Endothelial cell of umbilical vein (primary cell): Measurements from ENCODE around the gene MFRP.
A peak's percentile ranks its signal among the peaks of the same experiment; 100 is the strongest.

Experiments used
- FOS ChIP-seq: IDR thresholded peaks from 2 replicates; pipeline ENCODE4 v1.6.1; 2011; ENCODE audit warnings: mild to moderate bottlenecking, low read length, moderate library complexity, borderline replicate concordance; ENCODE audit not compliant: insufficient read depth
- TF ChIP-seq, protein P1 (sequence below): IDR thresholded peaks from 2 replicates; pipeline ENCODE4 v1.6.1; 2011; ENCODE audit not compliant: insufficient read depth, insufficient read length
- TF ChIP-seq, protein P2 (sequence below), 2 donors: IDR thresholded peaks; 1 replicate in 1 of 2; 2 replicates in 1 of 2; pipeline ENCODE4 v1.5.1; 2011; ENCODE audit warnings: low read length in 2 of 2, mild to moderate bottlenecking in 2 of 2, moderate library complexity in 2 of 2, control low read depth in 1 of 2, inconsistent platforms in 1 of 2, low read depth in 1 of 2; ENCODE audit not compliant: insufficient read depth in 1 of 2; ENCODE audit errors: extremely low read depth in 1 of 2

DNA sequence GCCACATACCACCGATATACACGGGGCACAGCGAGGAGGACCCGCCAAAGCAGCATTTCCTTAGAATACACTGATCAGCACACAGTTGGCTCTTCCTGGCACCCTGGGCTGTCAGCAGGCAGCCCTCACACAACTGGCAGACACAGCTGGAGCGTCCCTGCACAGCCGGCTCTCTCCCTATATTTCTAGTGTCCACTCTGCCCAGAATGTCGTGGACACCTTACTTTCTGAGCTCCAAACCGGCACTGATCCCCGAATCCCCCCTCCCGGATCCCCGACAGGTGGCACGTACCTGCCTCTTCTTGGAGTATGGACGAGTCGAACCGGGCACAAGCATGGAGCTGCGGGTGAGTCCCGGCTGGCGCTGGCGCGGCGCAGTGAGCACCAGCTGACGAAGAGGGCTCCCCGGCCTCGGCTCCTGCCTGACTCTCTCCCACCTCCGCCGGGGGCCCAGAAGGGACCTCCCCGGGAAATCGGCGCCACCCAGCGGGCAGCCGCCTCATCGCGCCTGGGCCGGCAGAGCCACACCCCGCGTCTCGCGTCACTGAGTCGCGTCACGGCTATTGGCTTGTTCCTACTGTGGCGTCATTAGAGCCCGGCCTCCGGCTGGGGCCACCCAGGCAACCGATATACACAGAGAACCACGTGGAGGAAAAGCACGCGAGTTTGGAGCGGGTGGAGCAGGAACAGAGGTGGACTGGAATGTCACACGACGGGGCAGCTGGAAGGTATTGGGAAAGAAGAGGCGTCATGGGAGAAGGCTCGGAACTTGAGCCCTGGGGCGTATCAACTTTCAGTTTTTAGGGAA lies 34.9 kb upstream of the MFRP start, which contains the start of gene USP2:
- TF ChIP-seq, protein P1, sequence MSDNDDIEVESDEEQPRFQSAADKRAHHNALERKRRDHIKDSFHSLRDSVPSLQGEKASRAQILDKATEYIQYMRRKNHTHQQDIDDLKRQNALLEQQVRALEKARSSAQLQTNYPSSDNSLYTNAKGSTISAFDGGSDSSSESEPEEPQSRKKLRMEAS, result peak; percentile 97
- no peak for TF ChIP-seq FOS
- TF ChIP-seq, protein P2, sequence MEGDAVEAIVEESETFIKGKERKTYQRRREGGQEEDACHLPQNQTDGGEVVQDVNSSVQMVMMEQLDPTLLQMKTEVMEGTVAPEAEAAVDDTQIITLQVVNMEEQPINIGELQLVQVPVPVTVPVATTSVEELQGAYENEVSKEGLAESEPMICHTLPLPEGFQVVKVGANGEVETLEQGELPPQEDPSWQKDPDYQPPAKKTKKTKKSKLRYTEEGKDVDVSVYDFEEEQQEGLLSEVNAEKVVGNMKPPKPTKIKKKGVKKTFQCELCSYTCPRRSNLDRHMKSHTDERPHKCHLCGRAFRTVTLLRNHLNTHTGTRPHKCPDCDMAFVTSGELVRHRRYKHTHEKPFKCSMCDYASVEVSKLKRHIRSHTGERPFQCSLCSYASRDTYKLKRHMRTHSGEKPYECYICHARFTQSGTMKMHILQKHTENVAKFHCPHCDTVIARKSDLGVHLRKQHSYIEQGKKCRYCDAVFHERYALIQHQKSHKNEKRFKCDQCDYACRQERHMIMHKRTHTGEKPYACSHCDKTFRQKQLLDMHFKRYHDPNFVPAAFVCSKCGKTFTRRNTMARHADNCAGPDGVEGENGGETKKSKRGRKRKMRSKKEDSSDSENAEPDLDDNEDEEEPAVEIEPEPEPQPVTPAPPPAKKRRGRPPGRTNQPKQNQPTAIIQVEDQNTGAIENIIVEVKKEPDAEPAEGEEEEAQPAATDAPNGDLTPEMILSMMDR (IDR thresholded peaks at IDR 0.05; ENCODE audit: extremely low read depth in 1 of 2, insufficient read depth in 1 of 2, low read depth in 1 of 2, low read length in 2 of 2), result peak; percentile 92
